Measurements from ENCODE around the gene NCAM2.
A peak's percentile ranks its signal among the peaks of the same experiment; 100 is the strongest.

Gene NCAM2

GRCh38 chr21:20997636-20998455, at the start of gene NCAM2:
Gene NCAM2, plus strand, starts transcription at chr21:20998409.
- TF ChIP-seq CTCF (IDR thresholded peaks at IDR 0.05; ENCODE audit: low read depth, low read length, missing control alignments) = no peak
- H3K4me3 ChIP-seq (replicated peaks; ENCODE audit: low read depth, low read length) = peak within 1 kb of the TSS; percentile 42

GRCh38 chr21:20949884-20950283, 48.3 kb upstream of the NCAM2 start:
- no peak for DNase-seq (ENCODE audit: extremely low read depth, low read depth)
- H3K4me3 ChIP-seq (replicated peaks; ENCODE audit: low read depth, low read length) = no peak overlapping the region
- no peak for TF ChIP-seq CTCF (IDR thresholded peaks at IDR 0.05; ENCODE audit: low read depth, low read length, missing control alignments)

More at GRCh38 chr21:20997636-20998455, at the start of gene NCAM2:
- DNase-seq (ENCODE audit: extremely low read depth, low read depth) = peak; percentile 1

- DNase-seq (ENCODE audit: extremely low read depth, low read depth) = no peak
- H3K4me3 ChIP-seq (replicated peaks; ENCODE audit: low read depth, low read length) = no peak overlapping the region
- TF ChIP-seq CTCF (IDR thresholded peaks at IDR 0.05; ENCODE audit: low read depth, low read length, missing control alignments) = no peak
Measured at GRCh38 chr21:20965816-20966215, 32.4 kb upstream of the NCAM2 start.

GRCh38 chr21:20968391-20968790, 29.8 kb upstream of the NCAM2 start:
- no peak for TF ChIP-seq CTCF (IDR thresholded peaks at IDR 0.05; ENCODE audit: low read depth, low read length, missing control alignments)
- no peak overlapping the region for H3K4me3 ChIP-seq (replicated peaks; ENCODE audit: low read depth, low read length)
- no peak for DNase-seq (ENCODE audit: extremely low read depth, low read depth)

- DNase-seq (ENCODE audit: extremely low read depth, low read depth) = no peak
- no peak for TF ChIP-seq CTCF (IDR thresholded peaks at IDR 0.05; ENCODE audit: low read depth, low read length, missing control alignments)
- no peak overlapping the region for H3K4me3 ChIP-seq (replicated peaks; ENCODE audit: low read depth, low read length)
Measured at GRCh38 chr21:20970691-20971090, 27.5 kb upstream of the NCAM2 start.

GRCh38 chr21:20971296-20971921, 26.8 kb upstream of the NCAM2 start:
- peak; percentile 48 for TF ChIP-seq CTCF (IDR thresholded peaks at IDR 0.05; ENCODE audit: low read depth, low read length, missing control alignments)
- no peak overlapping the region for H3K4me3 ChIP-seq (replicated peaks; ENCODE audit: low read depth, low read length)
- peak; percentile 3 for DNase-seq (ENCODE audit: extremely low read depth, low read depth)
